Kidney epithelial cell (primary cell): ENCODE results near the gene PALLD. TPM values are rescaled to one million over a fixed set of nuclear protein-coding genes. Genes with fewer than 3 reads are reported as not detected.

Source experiments
- DNase-seq: peaks from one replicate; pipeline ENCODE4 v3.0.0-alpha.2; 2010; ENCODE audit warnings: low read depth
- H3K27me3 ChIP-seq: 2 replicates; pipeline ENCODE4 v1.6.0; 2011; ENCODE audit warnings: low read length; ENCODE audit not compliant: control insufficient read depth, insufficient read depth
- H3K36me3 ChIP-seq: 2 replicates; pipeline ENCODE4 v1.5.1; 2011; ENCODE audit warnings: low read length; ENCODE audit not compliant: control insufficient read depth, insufficient read depth
- H3K4me3 ChIP-seq: 2 replicates; pipeline ENCODE4 v1.5.1; 2011; ENCODE audit warnings: low read depth, mild to moderate bottlenecking, control low read depth, low read length
- CTCF ChIP-seq: IDR thresholded peaks from 2 replicates; pipeline ENCODE4 v1.5.1; 2011; ENCODE audit warnings: mild to moderate bottlenecking, moderate library complexity, low read length, control low read depth, inconsistent platforms; ENCODE audit not compliant: insufficient read depth, poor library complexity, severe bottlenecking
- total RNA-seq: library from RNA; depleted of rRNA; stranded (reverse); fragments of >200 nt; gene quantifications from 2 replicates; pipeline ENCODE4 v1.2.3, GENCODE V29; 2015

PALLD gene
- total RNA-seq, 1 donor from 2014 or later: 77.4 TPM

- Histone ChIP-seq H3K4me3 (no peak overlapping the region), H3K27me3 (no peaks in the 10 kb centered on the region), H3K36me3 (no peaks in the 10 kb centered on the region)
- no peak for TF ChIP-seq CTCF
- no peak for DNase-seq
These were observed 110.4 kb downstream of the PALLD start for GRCh38 chr4:168607215-168607614.

GRCh38 chr4:168608771-168609170, 111.9 kb downstream of the PALLD start:
- no peak for TF ChIP-seq CTCF
- no peak for DNase-seq

GRCh38 chr4:168609369-168609768, 112.5 kb downstream of the PALLD start:
- DNase-seq: no peak
- Histone ChIP-seq H3K4me3 (no peak overlapping the region), H3K36me3 (no peaks in the 10 kb centered on the region), H3K27me3 (no peaks in the 10 kb centered on the region)
- no peak for TF ChIP-seq CTCF

More at GRCh38 chr4:168608771-168609170, 111.9 kb downstream of the PALLD start:
- no peaks in the 10 kb centered on the region for H3K27me3 ChIP-seq
- no peak overlapping the region for H3K4me3 ChIP-seq
- H3K36me3 ChIP-seq: no peaks in the 10 kb centered on the region

GRCh38 chr4:168610911-168611530, 114.2 kb downstream of the PALLD start:
- DNase-seq: no peak
- no peak overlapping the region for H3K4me3 ChIP-seq
- no peaks in the 10 kb centered on the region for H3K36me3 ChIP-seq
- TF ChIP-seq CTCF: no peak
- H3K27me3 ChIP-seq: no peaks in the 10 kb centered on the region

- Histone ChIP-seq H3K4me3 (no peak overlapping the region), H3K27me3 (no peaks in the 10 kb centered on the region), H3K36me3 (no peaks in the 10 kb centered on the region)
- DNase-seq: no peak
- TF ChIP-seq CTCF: no peak
These were observed 115.7 kb downstream of the PALLD start for GRCh38 chr4:168612450-168613135.
